ENCODE results near the gene PTPRN2. TPM values are rescaled to one million over a fixed set of nuclear protein-coding genes. Genes with fewer than 3 reads are reported as not detected.

The PTPRN2 gene
- total and polyA plus RNA-seq, 2 of the 13 experiments (the other 11 are each of a cell fraction or from before 2014, with no cell fraction given): 2.5 to 24.2 TPM

DNA sequence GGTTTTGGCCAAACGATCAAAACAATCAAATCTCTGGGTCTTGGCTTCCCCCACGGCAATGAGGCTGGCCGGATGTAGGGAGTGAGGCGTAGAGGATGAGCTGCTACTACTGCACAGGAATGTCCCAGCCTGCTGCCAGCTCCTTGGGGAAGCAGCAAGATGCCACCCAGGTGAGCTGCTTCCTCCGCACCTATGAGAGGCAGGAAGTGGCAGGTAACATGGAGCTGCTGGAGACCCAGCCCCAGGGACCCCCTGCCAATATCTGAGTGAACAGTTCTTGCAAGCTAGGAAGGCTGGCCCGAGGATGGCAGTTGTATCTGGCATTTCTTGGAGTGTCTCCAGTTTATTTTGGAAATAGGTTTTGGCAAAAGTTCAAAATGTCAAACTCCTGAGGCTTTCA lies 837.3 kb downstream of the PTPRN2 start (continued):
- TF ChIP-seq HNRNPK (IDR thresholded peaks at IDR 0.05; ENCODE audit: low read depth, low read length, poor library complexity, severe bottlenecking) (no peak), CBX5 (CRISPR knock-in tag; IDR thresholded peaks at IDR 0.05; ENCODE audit: borderline replicate concordance) (no peak), JUN (CRISPR knock-in tag; IDR thresholded peaks at IDR 0.05) (no peak), ZNF775 (CRISPR knock-in tag; IDR thresholded peaks at IDR 0.05; ENCODE audit: borderline replicate concordance) (no peak), ZFAT (CRISPR knock-in tag; conservative IDR thresholded peaks at IDR 0.05) (no peak), TRIM24 (CRISPR knock-in tag; IDR thresholded peaks at IDR 0.05) (no peak)
- TF ChIP-seq, protein P1, sequence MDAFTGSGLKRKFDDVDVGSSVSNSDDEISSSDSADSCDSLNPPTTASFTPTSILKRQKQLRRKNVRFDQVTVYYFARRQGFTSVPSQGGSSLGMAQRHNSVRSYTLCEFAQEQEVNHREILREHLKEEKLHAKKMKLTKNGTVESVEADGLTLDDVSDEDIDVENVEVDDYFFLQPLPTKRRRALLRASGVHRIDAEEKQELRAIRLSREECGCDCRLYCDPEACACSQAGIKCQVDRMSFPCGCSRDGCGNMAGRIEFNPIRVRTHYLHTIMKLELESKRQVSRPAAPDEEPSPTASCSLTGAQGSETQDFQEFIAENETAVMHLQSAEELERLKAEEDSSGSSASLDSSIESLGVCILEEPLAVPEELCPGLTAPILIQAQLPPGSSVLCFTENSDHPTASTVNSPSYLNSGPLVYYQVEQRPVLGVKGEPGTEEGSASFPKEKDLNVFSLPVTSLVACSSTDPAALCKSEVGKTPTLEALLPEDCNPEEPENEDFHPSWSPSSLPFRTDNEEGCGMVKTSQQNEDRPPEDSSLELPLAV (CRISPR knock-in tag; conservative IDR thresholded peaks at IDR 0.05; ENCODE audit: low read depth): no peak

DNA sequence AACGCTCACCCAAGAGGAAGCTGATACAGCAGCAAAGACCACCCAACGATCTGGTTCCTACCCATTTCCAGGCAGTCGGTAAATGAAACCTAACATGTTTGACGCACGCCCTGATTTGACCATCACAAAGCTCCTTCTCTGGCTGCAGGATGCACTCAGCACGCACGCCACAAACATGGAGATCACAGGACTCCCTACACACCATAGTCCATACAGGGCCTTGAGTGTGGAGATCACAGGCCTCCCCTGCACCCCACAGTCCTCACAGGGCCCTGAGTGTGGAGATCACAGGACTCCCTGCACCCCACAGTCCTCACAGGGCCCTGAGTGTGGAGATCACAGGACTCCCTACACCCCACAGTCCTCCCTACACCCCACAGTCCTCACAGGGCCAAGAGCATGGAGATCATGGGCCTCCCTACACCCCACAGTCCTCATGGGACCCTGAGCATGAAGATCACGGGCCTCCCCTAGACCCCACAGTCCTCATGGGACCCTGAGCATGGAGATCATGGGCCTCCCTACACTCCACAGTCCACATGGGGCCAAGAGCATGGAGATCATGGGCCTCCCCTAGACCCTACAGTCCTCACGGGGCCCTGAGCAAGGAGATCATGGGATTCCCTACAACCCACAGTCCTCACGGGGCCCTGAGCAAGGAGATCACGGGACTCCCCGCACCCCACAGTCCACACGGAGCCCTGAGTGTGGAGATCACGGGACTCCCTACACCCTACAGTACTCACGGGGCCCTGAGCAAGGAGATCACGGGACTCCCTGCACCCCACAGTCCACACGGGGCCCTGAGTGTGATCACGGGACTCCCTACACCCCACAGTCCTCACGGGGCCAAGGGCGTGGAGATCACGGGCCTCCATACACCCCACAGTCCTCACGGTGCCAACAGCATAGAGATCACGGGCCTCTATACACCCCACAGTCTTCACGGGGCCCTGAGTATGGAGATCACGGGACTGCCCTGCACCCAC lies 841.6 kb downstream of the PTPRN2 start:
- 40% methylated on average over 16 of the region's 25 CpGs for WGBS (ENCODE audit: low lambda C conversion rate)
- H2AFZ ChIP-seq (ENCODE audit: low read length): no peak overlapping the region
- H3K27me3 ChIP-seq (ENCODE audit: control insufficient read depth in 1 of 2, insufficient read depth in 2 of 2, low read length in 2 of 2): peaks cover 2 to 29% of the 10 kb centered on the region in 2 experiments; a peak in 4 of 5 replicates
- 0 out of 2 replicates have a peak, but pooled peaks cover 8% of the 10 kb centered on the region for H4K20me1 ChIP-seq (ENCODE audit: insufficient read depth, low read length)
- intact Hi-C loops (cut with micrococcal nuclease; ENCODE audit: unreplicated experiment): no loop called here
- BruUV-seq (replicated peaks): no TSS peak
- FAIRE-seq (no peak), DNase-seq (ENCODE audit: low spot score) (no peak), ATAC-seq (peak; percentile 42)
- POLR2A ChIA-PET: no interaction called here
- H3K27ac ChIP-seq (ENCODE audit: extremely low read length, insufficient read depth, low read length): no peak overlapping the region
- no peaks in the 10 kb centered on the region for H3K4me1 ChIP-seq (ENCODE audit: insufficient read depth, low read length)
- H3K36me3 ChIP-seq (replicated peaks in 1 of 2; ENCODE audit: control insufficient read depth in 1 of 2, insufficient read depth in 2 of 2, low read length in 2 of 2): no peaks in the 10 kb centered on the region
- in situ Hi-C loops (cut with HindIII; ENCODE audit: extremely low pct_ligation_motif_present, low pct_unique_long_range_greater_than_20kb): no loop called here
- H3K4me3 ChIP-seq (replicated peaks in 1 of 3; ENCODE audit: insufficient read depth in 1 of 3, low read depth in 2 of 3, low read length in 3 of 3): no peak overlapping the region
- H3K9me3 ChIP-seq (ENCODE audit: low read length): no peaks in the 10 kb centered on the region
- H3K79me2 ChIP-seq (ENCODE audit: insufficient read depth, low read length): no peaks in the 10 kb centered on the region
- no peak overlapping the region for H3K9ac ChIP-seq (ENCODE audit: insufficient read depth, low read depth, low read length)
- no peak overlapping the region for H3K4me2 ChIP-seq (ENCODE audit: low read depth, low read length)
- CTCF ChIA-PET (ENCODE audit: low intra/inter-chr PET ratio, low total read pairs): no interaction called here
- TF ChIP-seq DNMT3B (CRISPR knock-in tag; conservative IDR thresholded peaks at IDR 0.05) (no peak), SRY (CRISPR knock-in tag; IDR thresholded peaks at IDR 0.05) (no peak), MZF1 (CRISPR knock-in tag; IDR thresholded peaks at IDR 0.05; ENCODE audit: borderline replicate concordance) (no peak), CBX1 (IDR thresholded peaks at IDR 0.05; ENCODE audit: low read depth) (no peak), ATF7 (IDR thresholded peaks at IDR 0.05) (no peak), ATF7 (CRISPR knock-in tag; IDR thresholded peaks at IDR 0.05) (no peak), TOPORS (CRISPR knock-in tag; IDR thresholded peaks at IDR 0.05) (no peak), TP53 (CRISPR knock-in tag; conservative IDR thresholded peaks at IDR 0.05) (no peak), CC2D1A (CRISPR knock-in tag; IDR thresholded peaks at IDR 0.05) (no peak), AGO2 (optimal IDR thresholded peaks at IDR 0.05; ENCODE audit: low read depth, low read length) (no peak), GPN1 (CRISPR knock-in tag; IDR thresholded peaks at IDR 0.05; ENCODE audit: borderline replicate concordance) (no peak)
- TF ChIP-seq, protein P2, sequence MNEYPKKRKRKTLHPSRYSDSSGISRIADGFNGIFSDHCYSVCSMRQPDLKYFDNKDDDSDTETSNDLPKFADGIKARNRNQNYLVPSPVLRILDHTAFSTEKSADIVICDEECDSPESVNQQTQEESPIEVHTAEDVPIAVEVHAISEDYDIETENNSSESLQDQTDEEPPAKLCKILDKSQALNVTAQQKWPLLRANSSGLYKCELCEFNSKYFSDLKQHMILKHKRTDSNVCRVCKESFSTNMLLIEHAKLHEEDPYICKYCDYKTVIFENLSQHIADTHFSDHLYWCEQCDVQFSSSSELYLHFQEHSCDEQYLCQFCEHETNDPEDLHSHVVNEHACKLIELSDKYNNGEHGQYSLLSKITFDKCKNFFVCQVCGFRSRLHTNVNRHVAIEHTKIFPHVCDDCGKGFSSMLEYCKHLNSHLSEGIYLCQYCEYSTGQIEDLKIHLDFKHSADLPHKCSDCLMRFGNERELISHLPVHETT (CRISPR knock-in tag; conservative IDR thresholded peaks at IDR 0.05): no peak
- TF ChIP-seq, protein P3, sequence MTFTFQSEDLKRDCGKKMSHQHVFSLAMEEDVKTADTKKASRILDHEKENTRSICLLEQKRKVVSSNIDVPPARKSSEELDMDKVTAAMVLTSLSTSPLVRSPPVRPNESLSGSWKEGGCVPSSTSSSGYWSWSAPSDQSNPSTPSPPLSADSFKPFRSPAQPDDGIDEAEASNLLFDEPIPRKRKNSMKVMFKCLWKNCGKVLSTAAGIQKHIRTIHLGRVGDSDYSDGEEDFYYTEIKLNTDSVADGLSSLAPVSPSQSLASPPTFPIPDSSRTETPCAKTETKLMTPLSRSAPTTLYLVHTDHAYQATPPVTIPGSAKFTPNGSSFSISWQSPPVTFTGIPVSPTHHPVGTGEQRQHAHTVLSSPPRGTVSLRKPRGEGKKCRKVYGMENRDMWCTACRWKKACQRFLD (CRISPR knock-in tag; IDR thresholded peaks at IDR 0.05; ENCODE audit: borderline replicate concordance): no peak
